ENCODE data around the gene IKZF2.

The IKZF2 gene

GRCh38 chr2:213156717-213157116 lies 5.3 kb upstream of the IKZF2 start:
- in situ Hi-C loops (cut with HindIII; ENCODE audit: low sequenced_read_pairs), result no loop called here

- in situ Hi-C loops (cut with HindIII; ENCODE audit: low sequenced_read_pairs), result no loop called here
These were observed 1.5 kb upstream of the IKZF2 start for GRCh38 chr2:213152888-213153287.

- in situ Hi-C loops (cut with HindIII; ENCODE audit: low sequenced_read_pairs), result no loop called here
These were observed 818 bp upstream of the IKZF2 start for GRCh38 chr2:213152065-213152794.

- in situ Hi-C loops (cut with HindIII; ENCODE audit: low sequenced_read_pairs), result no loop called here
These were observed 906 bp downstream of the IKZF2 start for GRCh38 chr2:213150315-213151097.

GRCh38 chr2:213149949-213150314 lies 1.5 kb downstream of the IKZF2 start:
- in situ Hi-C loops (cut with HindIII; ENCODE audit: low sequenced_read_pairs), result no loop called here

GRCh38 chr2:213149294-213149875 lies 2.0 kb downstream of the IKZF2 start:
- in situ Hi-C loops (cut with HindIII; ENCODE audit: low sequenced_read_pairs), result no loop called here

- in situ Hi-C loops (cut with HindIII; ENCODE audit: low sequenced_read_pairs), result no loop called here
These were observed 2.7 kb downstream of the IKZF2 start for GRCh38 chr2:213148572-213149261.

- in situ Hi-C loops (cut with HindIII; ENCODE audit: low sequenced_read_pairs), result no loop called here
These were observed 3.9 kb downstream of the IKZF2 start for GRCh38 chr2:213147538-213147937.

GRCh38 chr2:213145715-213146242 lies 5.6 kb downstream of the IKZF2 start:
- in situ Hi-C loops (cut with HindIII; ENCODE audit: low sequenced_read_pairs), result no loop called here

GRCh38 chr2:213137064-213137463 lies 14.3 kb downstream of the IKZF2 start:
- in situ Hi-C loops (cut with HindIII; ENCODE audit: low sequenced_read_pairs), result no loop called here

- in situ Hi-C loops (cut with HindIII; ENCODE audit: low sequenced_read_pairs), result no loop called here
These were observed 22.1 kb downstream of the IKZF2 start for GRCh38 chr2:213129311-213129710.

- in situ Hi-C loops (cut with HindIII; ENCODE audit: low sequenced_read_pairs), result no loop called here
These were observed 25.6 kb downstream of the IKZF2 start for GRCh38 chr2:213125646-213126347.

- in situ Hi-C loops (cut with HindIII; ENCODE audit: low sequenced_read_pairs), result no loop called here
These were observed 28.7 kb downstream of the IKZF2 start for GRCh38 chr2:213122725-213123124.

- in situ Hi-C loops (cut with HindIII; ENCODE audit: low sequenced_read_pairs), result no loop called here
These were observed 29.7 kb downstream of the IKZF2 start for GRCh38 chr2:213121690-213122089.

GRCh38 chr2:213119061-213119809 lies 32.2 kb downstream of the IKZF2 start:
- in situ Hi-C loops (cut with HindIII; ENCODE audit: low sequenced_read_pairs), result no loop called here

GRCh38 chr2:213108308-213108707 lies 43.1 kb downstream of the IKZF2 start:
- in situ Hi-C loops (cut with HindIII; ENCODE audit: low sequenced_read_pairs), result no loop called here

GRCh38 chr2:213107728-213108127 lies 43.7 kb downstream of the IKZF2 start:
- in situ Hi-C loops (cut with HindIII; ENCODE audit: low sequenced_read_pairs), result no loop called here

- in situ Hi-C loops (cut with HindIII; ENCODE audit: low sequenced_read_pairs), result no loop called here
These were observed 46.2 kb downstream of the IKZF2 start for GRCh38 chr2:213105212-213105611.

GRCh38 chr2:213104903-213105202 lies 46.6 kb downstream of the IKZF2 start:
- in situ Hi-C loops (cut with HindIII; ENCODE audit: low sequenced_read_pairs), result no loop called here
